ENCODE data around the gene NDUFB6.

Gene NDUFB6

GRCh38 chr9:32518276-32518675, 54.7 kb downstream of the NDUFB6 start:
- no peak overlapping the region for H3K27ac ChIP-seq (ENCODE audit: low read length)
- no peaks in the 10 kb centered on the region for H3K9me3 ChIP-seq (ENCODE audit: control insufficient read depth in 2 of 2, low read length in 2 of 2)
- H3K4me1 ChIP-seq (ENCODE audit: control insufficient read depth, insufficient read depth, low read length), result no peaks in the 10 kb centered on the region
- no peaks in the 10 kb centered on the region for H3K36me3 ChIP-seq (ENCODE audit: control insufficient read depth in 2 of 2, insufficient read depth in 2 of 2, low read length in 2 of 2)
- H3K27me3 ChIP-seq (ENCODE audit: control insufficient read depth in 1 of 2, insufficient read depth in 2 of 2, low read length in 2 of 2), result no peaks in the 10 kb centered on the region
- H3K4me3 ChIP-seq (ENCODE audit: low read length in 2 of 2), result no peak overlapping the region
- no peak overlapping the region for H3K9ac ChIP-seq (ENCODE audit: low read length in 2 of 2)

GRCh38 chr9:32516241-32516640, 56.7 kb downstream of the NDUFB6 start:
- Histone ChIP-seq H3K4me3 (ENCODE audit: low read length in 2 of 2) (no peak overlapping the region), H3K27me3 (ENCODE audit: control insufficient read depth in 1 of 2, insufficient read depth in 2 of 2, low read length in 2 of 2) (no peaks in the 10 kb centered on the region), H3K9me3 (ENCODE audit: control insufficient read depth in 2 of 2, low read length in 2 of 2) (no peaks in the 10 kb centered on the region), H3K4me1 (ENCODE audit: control insufficient read depth, insufficient read depth, low read length) (no peaks in the 10 kb centered on the region), H3K9ac (ENCODE audit: low read length in 2 of 2) (no peak overlapping the region), H3K36me3 (ENCODE audit: control insufficient read depth in 2 of 2, insufficient read depth in 2 of 2, low read length in 2 of 2) (no peaks in the 10 kb centered on the region), H3K27ac (ENCODE audit: low read length) (no peak overlapping the region)

DNA sequence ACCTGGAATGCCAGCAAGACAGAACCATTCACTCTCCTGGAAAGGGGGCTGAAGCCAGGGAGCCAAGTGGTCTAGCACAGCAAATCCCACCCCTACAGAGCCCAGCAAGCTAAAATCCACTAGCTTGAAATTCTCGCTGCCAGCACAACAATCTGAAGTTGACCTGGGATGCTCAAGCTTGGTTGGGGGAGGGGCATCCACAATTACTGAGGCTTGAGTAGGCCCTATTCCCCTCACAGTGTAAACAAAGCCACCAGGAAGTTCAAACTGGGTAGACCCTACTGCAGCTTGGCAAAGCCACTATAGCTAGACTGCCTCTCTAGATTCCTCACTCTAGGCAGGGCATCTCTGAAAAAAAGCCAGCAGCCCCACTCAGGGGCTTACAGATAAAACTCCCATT, 64.2 kb downstream of the NDUFB6 start:
- H3K27me3 ChIP-seq (ENCODE audit: control insufficient read depth in 1 of 2, insufficient read depth in 2 of 2, low read length in 2 of 2), result no peaks in the 10 kb centered on the region
- H3K27ac ChIP-seq (ENCODE audit: low read length), result no peak overlapping the region
- no peak overlapping the region for H3K9ac ChIP-seq (ENCODE audit: low read length in 2 of 2)
- no peaks in the 10 kb centered on the region for H3K9me3 ChIP-seq (ENCODE audit: control insufficient read depth in 2 of 2, low read length in 2 of 2)
- H3K4me3 ChIP-seq (ENCODE audit: low read length in 2 of 2), result no peak overlapping the region
- no peaks in the 10 kb centered on the region for H3K36me3 ChIP-seq (ENCODE audit: control insufficient read depth in 2 of 2, insufficient read depth in 2 of 2, low read length in 2 of 2)
- H3K4me1 ChIP-seq (ENCODE audit: control insufficient read depth, insufficient read depth, low read length), result no peaks in the 10 kb centered on the region

DNA sequence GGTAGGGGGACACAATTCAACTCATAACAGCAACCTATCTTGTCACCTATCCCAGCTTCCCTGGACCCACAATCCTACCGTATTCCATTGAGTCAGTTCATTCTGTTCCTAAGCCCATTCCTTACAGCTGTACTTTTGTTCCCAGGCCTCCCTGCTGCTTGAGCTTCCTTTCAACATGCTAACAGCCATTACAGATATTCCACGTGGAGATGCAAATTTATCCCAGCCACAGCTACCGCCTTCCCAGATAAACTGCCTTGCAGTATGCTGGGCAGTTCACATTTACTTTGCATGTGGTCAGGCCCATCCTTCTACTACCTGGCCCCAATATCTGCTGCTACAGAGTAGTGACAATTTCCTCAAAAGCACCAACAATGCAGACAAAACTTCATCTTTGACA, 70.0 kb downstream of the NDUFB6 start:
- H3K4me3 ChIP-seq (ENCODE audit: low read length in 2 of 2), result no peak overlapping the region
- no peaks in the 10 kb centered on the region for H3K27me3 ChIP-seq (ENCODE audit: control insufficient read depth in 1 of 2, insufficient read depth in 2 of 2, low read length in 2 of 2)

More for the DNA sequence above, 70.0 kb downstream of the NDUFB6 start:
- no peak overlapping the region for H3K27ac ChIP-seq (ENCODE audit: low read length)
- peaks cover 0 to 2% of the 10 kb centered on the region in 2 donors for H3K36me3 ChIP-seq (ENCODE audit: control insufficient read depth in 2 of 2, insufficient read depth in 2 of 2, low read length in 2 of 2)
- no peaks in the 10 kb centered on the region for H3K9me3 ChIP-seq (ENCODE audit: control insufficient read depth in 2 of 2, low read length in 2 of 2)
- no peaks in the 10 kb centered on the region for H3K4me1 ChIP-seq (ENCODE audit: control insufficient read depth, insufficient read depth, low read length)
- no peak overlapping the region for H3K9ac ChIP-seq (ENCODE audit: low read length in 2 of 2)
